ENCODE measurements around the gene ADM2. TPM values are rescaled to one million over a fixed set of nuclear protein-coding genes. Genes with fewer than 3 reads are reported as not detected.

The ADM2 gene
- total and polyA plus RNA-seq, 9 donors = 0.01 to 2.6 (median 0.15) TPM; not detected in 3

DNA sequence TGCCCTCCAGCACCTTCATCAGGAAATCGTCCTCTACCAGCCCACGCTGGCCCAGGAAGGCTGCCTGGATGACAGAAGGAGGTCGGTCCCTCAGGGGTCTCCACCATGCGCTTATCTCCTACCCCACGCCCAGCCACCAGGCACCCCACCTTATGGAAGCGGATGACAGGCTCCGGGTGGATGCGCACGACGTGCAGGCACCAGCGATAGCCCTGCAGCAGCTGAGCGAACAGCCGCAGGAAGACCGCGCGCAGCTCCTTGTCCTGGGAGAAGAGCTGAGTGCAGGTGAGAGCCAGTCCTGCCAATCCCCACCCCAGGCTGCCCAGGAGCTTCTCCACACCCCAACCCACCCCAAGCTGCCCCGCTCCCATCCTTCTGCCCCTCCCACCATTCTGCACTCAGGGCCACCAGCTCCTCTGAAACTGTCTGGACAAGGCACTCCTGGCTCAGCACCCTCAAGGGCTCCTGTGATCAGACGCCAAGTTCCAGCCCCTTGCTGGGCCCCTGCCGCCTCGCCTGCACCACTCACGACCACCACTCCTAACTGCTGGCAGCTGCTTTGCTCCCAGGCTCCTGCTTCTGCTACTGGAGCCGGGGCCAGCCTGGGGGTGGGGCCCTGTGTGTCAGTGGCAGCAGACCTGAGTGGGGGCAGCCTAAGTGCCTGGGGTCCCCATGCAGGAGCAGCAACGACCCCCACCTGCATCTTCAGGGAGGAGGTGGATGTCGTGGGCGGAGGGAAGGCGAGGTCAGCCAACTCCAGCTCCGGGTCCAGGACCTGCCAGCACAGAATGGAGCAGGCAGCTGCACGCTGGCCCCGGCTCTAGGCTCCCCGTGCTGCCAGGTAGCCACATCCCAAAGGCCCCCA is 16.0 kb upstream of the ADM2 start:
- TF ChIP-seq, protein P1, sequence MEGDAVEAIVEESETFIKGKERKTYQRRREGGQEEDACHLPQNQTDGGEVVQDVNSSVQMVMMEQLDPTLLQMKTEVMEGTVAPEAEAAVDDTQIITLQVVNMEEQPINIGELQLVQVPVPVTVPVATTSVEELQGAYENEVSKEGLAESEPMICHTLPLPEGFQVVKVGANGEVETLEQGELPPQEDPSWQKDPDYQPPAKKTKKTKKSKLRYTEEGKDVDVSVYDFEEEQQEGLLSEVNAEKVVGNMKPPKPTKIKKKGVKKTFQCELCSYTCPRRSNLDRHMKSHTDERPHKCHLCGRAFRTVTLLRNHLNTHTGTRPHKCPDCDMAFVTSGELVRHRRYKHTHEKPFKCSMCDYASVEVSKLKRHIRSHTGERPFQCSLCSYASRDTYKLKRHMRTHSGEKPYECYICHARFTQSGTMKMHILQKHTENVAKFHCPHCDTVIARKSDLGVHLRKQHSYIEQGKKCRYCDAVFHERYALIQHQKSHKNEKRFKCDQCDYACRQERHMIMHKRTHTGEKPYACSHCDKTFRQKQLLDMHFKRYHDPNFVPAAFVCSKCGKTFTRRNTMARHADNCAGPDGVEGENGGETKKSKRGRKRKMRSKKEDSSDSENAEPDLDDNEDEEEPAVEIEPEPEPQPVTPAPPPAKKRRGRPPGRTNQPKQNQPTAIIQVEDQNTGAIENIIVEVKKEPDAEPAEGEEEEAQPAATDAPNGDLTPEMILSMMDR (IDR thresholded peaks at IDR 0.05) = no peak
- no peak for TF ChIP-seq POLR2A (IDR thresholded peaks at IDR 0.05)
- TF ChIP-seq EP300 (IDR thresholded peaks at IDR 0.05) = no peak
- WGBS, 3 donors = 84 to 87% (median 86%) methylated on average over 27 to 30 of the region's 30 CpGs

DNA sequence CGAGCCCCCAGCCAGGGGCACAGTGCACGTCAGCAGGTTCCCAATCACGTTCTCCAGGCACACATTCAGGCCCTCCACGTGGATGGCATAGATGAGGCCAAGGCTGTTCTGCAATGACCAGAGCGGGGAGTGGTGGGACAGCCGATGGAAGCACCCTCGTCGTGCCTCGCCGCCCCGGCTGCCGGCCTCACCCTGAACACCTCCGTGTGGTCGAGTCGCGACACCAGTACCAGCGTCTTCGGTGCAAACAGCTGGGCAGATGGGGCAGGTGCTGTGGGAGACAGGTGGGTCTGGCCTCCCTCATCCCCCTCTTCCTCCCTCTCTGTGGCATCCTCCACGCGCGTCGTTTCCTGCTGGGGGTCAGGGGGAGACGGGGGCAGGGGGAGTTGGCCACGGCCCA is 14.0 kb upstream of the ADM2 start:
- Histone ChIP-seq H3K36me3 (no peaks in the 10 kb centered on the region), H3K4me1 (ENCODE audit: insufficient read depth) (peaks cover 14% of the 10 kb centered on the region), H3K4me3 (no peak overlapping the region), H3K27ac (no peak overlapping the region), H3K27me3 (no peaks in the 10 kb centered on the region), H3K9me3 (no peaks in the 10 kb centered on the region)
- intact Hi-C loops (cut with DNase I) = no loop called here
- no peak for TF ChIP-seq EP300 (IDR thresholded peaks at IDR 0.05)
- TF ChIP-seq, protein P1 (IDR thresholded peaks at IDR 0.05) = no peak
- TF ChIP-seq POLR2A (IDR thresholded peaks at IDR 0.05) = no peak
- WGBS, 3 donors = 81 to 91% (median 84%) methylated on average over 20 to 24 of the region's 24 CpGs
- DNase-seq = no peak

More for the DNA sequence above, 16.0 kb upstream of the ADM2 start:
- Histone ChIP-seq H3K27me3 (no peaks in the 10 kb centered on the region), H3K4me1 (ENCODE audit: insufficient read depth) (peaks cover 5% of the 10 kb centered on the region), H3K9me3 (no peaks in the 10 kb centered on the region), H3K36me3 (no peaks in the 10 kb centered on the region), H3K4me3 (no peak overlapping the region), H3K27ac (no peak overlapping the region)
- no peak for DNase-seq
- intact Hi-C loops (cut with DNase I) = no loop called here

- DNase-seq = no peak
- peaks cover 15% of the 10 kb centered on the region for H3K4me1 ChIP-seq (ENCODE audit: insufficient read depth)
- TF ChIP-seq EP300 (IDR thresholded peaks at IDR 0.05) (no peak), POLR2A (IDR thresholded peaks at IDR 0.05) (no peak)
- TF ChIP-seq, protein P1 (IDR thresholded peaks at IDR 0.05) = no peak
- H3K27ac ChIP-seq = no peak overlapping the region
- no peaks in the 10 kb centered on the region for H3K36me3 ChIP-seq
- WGBS, 3 donors = 82 to 84% (median 83%) methylated on average over 19 to 22 of the region's 22 CpGs
- no peaks in the 10 kb centered on the region for H3K27me3 ChIP-seq
- H3K4me3 ChIP-seq = no peak overlapping the region
- intact Hi-C loops (cut with DNase I) = no loop called here
- no peaks in the 10 kb centered on the region for H3K9me3 ChIP-seq
Measured at GRCh38 chr22:50467773-50468440, 13.4 kb upstream of the ADM2 start.

GRCh38 chr22:50468626-50469025 is 12.7 kb upstream of the ADM2 start:
- intact Hi-C loops (cut with DNase I) = no loop called here
- TF ChIP-seq EP300 (IDR thresholded peaks at IDR 0.05) (no peak), POLR2A (IDR thresholded peaks at IDR 0.05) (no peak)
- TF ChIP-seq, protein P1 (IDR thresholded peaks at IDR 0.05) = no peak
- Histone ChIP-seq H3K9me3 (no peaks in the 10 kb centered on the region), H3K36me3 (no peaks in the 10 kb centered on the region), H3K4me1 (ENCODE audit: insufficient read depth) (peaks cover 22% of the 10 kb centered on the region), H3K27me3 (no peaks in the 10 kb centered on the region), H3K4me3 (no peak overlapping the region), H3K27ac (no peak overlapping the region)
- no peak for DNase-seq
- WGBS, 3 donors = 85 to 98% (median 87%) methylated on average over 8 of the region's 8 CpGs
